Stomach (tissue), 4 donors: Measurements from ENCODE around the gene PPP2R3B.

ENCODE experiments used
- POLR2A ChIP-seq, 4 donors: fragments of 450-650 bp; IDR thresholded peaks; one replicate each; pipeline ENCODE4 v1.6.1; 2016; ENCODE audit warnings: antibody characterized with exemption in 4 of 4, control low read depth in 2 of 4, mild to moderate bottlenecking in 1 of 4, moderate library complexity in 1 of 4
- POLR2AphosphoS5 ChIP-seq, 3 donors: sonication (generic); formaldehyde crosslinking; IDR thresholded peaks; one replicate each; pipeline ENCODE4 v1.6.1; 2016; ENCODE audit warnings: antibody characterized with exemption in 3 of 3
- TF ChIP-seq, protein P1 (sequence below), 7 experiments: fragments of 450-650 bp in 4 of 7; fragments of 200-600 bp in 3 of 7; sonication (generic) in 3 of 7; IDR thresholded peaks; one replicate each; pipeline ENCODE4 v1.5.1; 2016 to 2019; ENCODE audit warnings: antibody characterized with exemption in 7 of 7, control low read depth in 2 of 7, mild to moderate bottlenecking in 1 of 7

DNA sequence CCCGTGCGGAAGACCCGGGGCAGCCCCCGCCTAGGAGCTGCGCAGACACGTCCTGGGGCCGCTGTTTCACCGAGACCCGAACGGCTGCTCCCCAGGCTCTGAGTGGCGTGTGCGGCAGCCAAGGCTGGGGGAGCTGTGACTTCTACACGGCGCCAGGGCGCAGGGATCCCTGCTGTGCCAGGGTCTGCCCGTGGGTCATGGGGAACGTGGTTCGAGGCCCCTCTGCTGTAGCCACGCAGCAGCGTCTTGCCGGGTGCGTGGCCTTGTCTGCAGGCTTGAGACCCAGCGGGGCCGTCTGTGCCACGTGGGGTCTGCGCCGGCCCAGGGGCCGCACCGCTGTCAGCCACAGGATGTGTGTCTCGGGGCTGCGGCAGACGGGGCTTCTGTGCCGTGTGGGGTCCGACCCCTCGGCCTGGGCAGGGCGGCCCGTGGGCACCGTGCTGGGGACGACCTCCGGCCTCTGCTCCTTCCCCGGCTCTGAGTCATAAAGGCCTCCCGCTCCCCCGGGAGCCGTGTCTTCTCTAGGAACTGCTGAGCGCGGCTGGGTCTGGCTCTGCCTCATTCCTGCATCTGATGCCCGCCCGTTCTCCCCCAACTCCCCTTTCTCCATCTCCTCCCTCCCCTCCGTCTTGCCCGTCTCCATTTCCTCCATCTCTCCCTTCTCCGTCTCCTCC lies 55.4 kb downstream of the PPP2R3B start:
- TF ChIP-seq POLR2AphosphoS5 (IDR thresholded peaks at IDR 0.05) (no peak), POLR2A (IDR thresholded peaks at IDR 0.05) (no peak)
- TF ChIP-seq, protein P1, sequence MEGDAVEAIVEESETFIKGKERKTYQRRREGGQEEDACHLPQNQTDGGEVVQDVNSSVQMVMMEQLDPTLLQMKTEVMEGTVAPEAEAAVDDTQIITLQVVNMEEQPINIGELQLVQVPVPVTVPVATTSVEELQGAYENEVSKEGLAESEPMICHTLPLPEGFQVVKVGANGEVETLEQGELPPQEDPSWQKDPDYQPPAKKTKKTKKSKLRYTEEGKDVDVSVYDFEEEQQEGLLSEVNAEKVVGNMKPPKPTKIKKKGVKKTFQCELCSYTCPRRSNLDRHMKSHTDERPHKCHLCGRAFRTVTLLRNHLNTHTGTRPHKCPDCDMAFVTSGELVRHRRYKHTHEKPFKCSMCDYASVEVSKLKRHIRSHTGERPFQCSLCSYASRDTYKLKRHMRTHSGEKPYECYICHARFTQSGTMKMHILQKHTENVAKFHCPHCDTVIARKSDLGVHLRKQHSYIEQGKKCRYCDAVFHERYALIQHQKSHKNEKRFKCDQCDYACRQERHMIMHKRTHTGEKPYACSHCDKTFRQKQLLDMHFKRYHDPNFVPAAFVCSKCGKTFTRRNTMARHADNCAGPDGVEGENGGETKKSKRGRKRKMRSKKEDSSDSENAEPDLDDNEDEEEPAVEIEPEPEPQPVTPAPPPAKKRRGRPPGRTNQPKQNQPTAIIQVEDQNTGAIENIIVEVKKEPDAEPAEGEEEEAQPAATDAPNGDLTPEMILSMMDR (IDR thresholded peaks at IDR 0.05): no peak
